ENCODE data around the gene TIMM22. TPM values are rescaled to one million over a fixed set of nuclear protein-coding genes. Genes with fewer than 3 reads are reported as not detected.

Gene TIMM22
- total RNA-seq, 1 donor from 2014 or later, result 12.6 TPM

GRCh38 chr17:1036845-1037237, 39.9 kb downstream of the TIMM22 start:
- no peak overlapping the region for H3K4me3 Mint-ChIP-seq (ENCODE audit: unreplicated experiment)
- H3K27me3 Mint-ChIP-seq (ENCODE audit: unreplicated experiment), result no peaks in the 10 kb centered on the region
- TF ChIP-seq CTCF (IDR thresholded peaks at IDR 0.05), result no peak
- H3K4me1 Mint-ChIP-seq (ENCODE audit: unreplicated experiment), result peaks cover 25% of the 10 kb centered on the region
- H3K36me3 Mint-ChIP-seq (ENCODE audit: unreplicated experiment), result peaks cover 6% of the 10 kb centered on the region
- DNase-seq (ENCODE audit: extremely low spot score, unreplicated experiment), result no peak
- H3K9me3 Mint-ChIP-seq (ENCODE audit: unreplicated experiment), result no peaks in the 10 kb centered on the region
- no peak overlapping the region for H3K27ac Mint-ChIP-seq (ENCODE audit: unreplicated experiment)

GRCh38 chr17:1037238-1037879, 40.4 kb downstream of the TIMM22 start:
- Mint-ChIP-seq H3K36me3 (ENCODE audit: unreplicated experiment) (peaks cover 10% of the 10 kb centered on the region), H3K27ac (ENCODE audit: unreplicated experiment) (no peak overlapping the region), H3K27me3 (ENCODE audit: unreplicated experiment) (no peaks in the 10 kb centered on the region), H3K9me3 (ENCODE audit: unreplicated experiment) (no peaks in the 10 kb centered on the region), H3K4me3 (ENCODE audit: unreplicated experiment) (no peak overlapping the region), H3K4me1 (ENCODE audit: unreplicated experiment) (peaks cover 27% of the 10 kb centered on the region)
- no peak for TF ChIP-seq CTCF (IDR thresholded peaks at IDR 0.05)
- DNase-seq (ENCODE audit: extremely low spot score, unreplicated experiment), result no peak

- TF ChIP-seq CTCF (IDR thresholded peaks at IDR 0.05), result no peak
- no peaks in the 10 kb centered on the region for H3K9me3 Mint-ChIP-seq (ENCODE audit: unreplicated experiment)
- peaks cover 11% of the 10 kb centered on the region for H3K36me3 Mint-ChIP-seq (ENCODE audit: unreplicated experiment)
- H3K27ac Mint-ChIP-seq (ENCODE audit: unreplicated experiment), result peak overlapping the region; percentile 50
- peaks cover 37% of the 10 kb centered on the region for H3K4me1 Mint-ChIP-seq (ENCODE audit: unreplicated experiment)
- no peaks in the 10 kb centered on the region for H3K27me3 Mint-ChIP-seq (ENCODE audit: unreplicated experiment)
- no peak for DNase-seq (ENCODE audit: extremely low spot score, unreplicated experiment)
- no peak overlapping the region for H3K4me3 Mint-ChIP-seq (ENCODE audit: unreplicated experiment)
Observed at GRCh38 chr17:1038459-1039122, 41.7 kb downstream of the TIMM22 start.

GRCh38 chr17:1039123-1039507, 42.2 kb downstream of the TIMM22 start:
- Mint-ChIP-seq H3K36me3 (ENCODE audit: unreplicated experiment) (peaks cover 11% of the 10 kb centered on the region), H3K27me3 (ENCODE audit: unreplicated experiment) (no peaks in the 10 kb centered on the region), H3K4me1 (ENCODE audit: unreplicated experiment) (peaks cover 42% of the 10 kb centered on the region), H3K27ac (ENCODE audit: unreplicated experiment) (peak overlapping the region; percentile 50), H3K4me3 (ENCODE audit: unreplicated experiment) (no peak overlapping the region), H3K9me3 (ENCODE audit: unreplicated experiment) (no peaks in the 10 kb centered on the region)
- TF ChIP-seq CTCF (IDR thresholded peaks at IDR 0.05), result no peak
- no peak for DNase-seq (ENCODE audit: extremely low spot score, unreplicated experiment)

GRCh38 chr17:1039511-1040215, 42.7 kb downstream of the TIMM22 start:
- H3K4me1 Mint-ChIP-seq (ENCODE audit: unreplicated experiment), result peaks cover 47% of the 10 kb centered on the region
- no peak for TF ChIP-seq CTCF (IDR thresholded peaks at IDR 0.05)
- no peak for DNase-seq (ENCODE audit: extremely low spot score, unreplicated experiment)
- H3K9me3 Mint-ChIP-seq (ENCODE audit: unreplicated experiment), result no peaks in the 10 kb centered on the region
- H3K27ac Mint-ChIP-seq (ENCODE audit: unreplicated experiment), result peak overlapping the region; percentile 31
- no peak overlapping the region for H3K4me3 Mint-ChIP-seq (ENCODE audit: unreplicated experiment)
- H3K27me3 Mint-ChIP-seq (ENCODE audit: unreplicated experiment), result no peaks in the 10 kb centered on the region
- peaks cover 9% of the 10 kb centered on the region for H3K36me3 Mint-ChIP-seq (ENCODE audit: unreplicated experiment)
